ENCODE measurements around the gene FYN.
A peak's percentile ranks its signal among the peaks of the same experiment; 100 is the strongest.
"Not testable (repeated sequence)": the region's sequence is repeated elsewhere in the genome, so short reads cannot be mapped to it uniquely, and the experiment has no call there.

FYN gene

DNA sequence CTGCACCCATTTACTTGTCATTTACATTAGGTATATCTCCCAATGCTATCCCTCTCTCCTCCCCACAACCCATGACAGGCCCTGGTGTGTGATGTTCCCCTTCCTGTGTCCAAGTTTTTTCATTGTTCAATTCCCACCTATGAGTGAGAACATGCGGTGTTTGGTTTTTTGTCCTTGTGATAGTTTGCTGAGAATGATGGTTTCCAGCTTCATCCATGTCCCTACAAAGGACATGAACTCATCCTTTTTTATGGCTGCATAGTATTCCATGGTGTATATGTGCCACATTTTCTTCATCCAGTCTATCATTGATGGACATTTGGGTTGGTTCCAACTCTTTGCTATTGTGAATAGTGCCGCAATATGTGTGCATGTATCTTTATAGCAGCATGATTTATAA is 87.1 kb downstream of the FYN start:
- not testable (repeated sequence) for DNase-seq

GRCh38 chr6:111784433-111784832 is 88.8 kb downstream of the FYN start:
- peak; percentile 42 for DNase-seq

GRCh38 chr6:111782887-111783466 is 90.3 kb downstream of the FYN start:
- DNase-seq: no peak

GRCh38 chr6:111782192-111782809 is 91.0 kb downstream of the FYN start:
- peak; percentile 22 for DNase-seq

GRCh38 chr6:111781041-111781708 is 92.1 kb downstream of the FYN start:
- DNase-seq: peak; percentile 70

GRCh38 chr6:111780393-111780792 is 92.9 kb downstream of the FYN start:
- DNase-seq: peak; percentile 1

- no peak for DNase-seq
These were observed 93.6 kb downstream of the FYN start for GRCh38 chr6:111779660-111780059.

DNA sequence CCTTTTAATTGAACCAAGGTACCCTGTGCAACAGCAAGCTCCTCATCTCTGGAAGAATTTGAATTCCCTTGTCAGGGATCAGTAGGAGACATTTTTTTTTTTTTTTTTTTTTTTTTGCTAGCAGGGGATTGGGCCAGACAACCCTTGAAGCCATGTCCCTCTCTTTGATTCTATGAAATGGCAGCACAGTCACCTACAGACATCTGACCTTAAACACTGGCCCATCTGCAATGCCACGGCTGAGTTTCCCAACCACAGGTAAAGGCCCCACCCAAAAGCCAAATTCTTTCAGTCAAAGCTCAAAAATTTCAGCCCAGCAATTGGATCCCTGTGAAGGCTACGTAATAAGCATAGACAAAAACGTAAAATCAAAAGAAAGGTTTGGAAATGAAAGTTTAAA is 94.2 kb downstream of the FYN start:
- DNase-seq: no peak

GRCh38 chr6:111777357-111777756 is 95.9 kb downstream of the FYN start:
- DNase-seq: no peak

GRCh38 chr6:111776236-111777221 is 96.7 kb downstream of the FYN start:
- DNase-seq: no peak

DNA sequence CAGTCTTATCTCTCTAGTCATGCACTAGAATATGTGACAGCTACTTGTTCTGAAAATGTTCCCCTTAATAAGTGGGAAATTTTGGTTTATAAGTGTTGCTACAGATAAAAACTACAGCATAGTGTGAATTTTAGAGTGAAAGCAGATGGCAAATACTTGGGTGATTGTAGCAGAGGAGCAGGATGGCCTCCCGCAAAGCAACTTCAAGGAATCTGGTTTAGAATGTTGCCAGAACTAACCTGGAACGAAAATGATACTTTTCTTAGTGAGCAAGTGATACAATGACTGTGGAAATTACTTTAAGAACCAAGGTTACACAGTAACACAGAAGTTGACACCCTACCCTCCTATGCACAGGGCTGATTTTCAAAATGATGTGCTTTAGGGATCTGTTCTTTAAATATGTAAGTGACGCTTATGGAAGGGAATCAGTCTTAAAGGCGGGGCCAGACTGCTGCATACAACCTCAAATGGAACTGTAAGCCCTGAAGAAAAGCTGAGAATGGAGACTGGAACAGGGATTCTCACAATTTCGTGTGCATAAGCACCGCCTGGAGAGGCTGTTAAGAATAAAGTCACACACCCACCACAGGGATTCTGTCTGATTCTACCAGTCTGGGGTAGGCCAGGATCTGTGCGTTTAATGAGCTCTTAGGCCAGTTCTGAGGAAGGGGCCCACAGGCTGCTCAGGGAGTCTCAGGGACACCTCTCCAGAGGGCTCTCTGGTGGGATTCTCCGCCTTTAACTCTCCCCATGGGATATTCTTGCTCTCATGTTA is 97.9 kb downstream of the FYN start:
- DNase-seq: no peak

- no peak for DNase-seq
These were observed 98.9 kb downstream of the FYN start for GRCh38 chr6:111774346-111774703.

DNA sequence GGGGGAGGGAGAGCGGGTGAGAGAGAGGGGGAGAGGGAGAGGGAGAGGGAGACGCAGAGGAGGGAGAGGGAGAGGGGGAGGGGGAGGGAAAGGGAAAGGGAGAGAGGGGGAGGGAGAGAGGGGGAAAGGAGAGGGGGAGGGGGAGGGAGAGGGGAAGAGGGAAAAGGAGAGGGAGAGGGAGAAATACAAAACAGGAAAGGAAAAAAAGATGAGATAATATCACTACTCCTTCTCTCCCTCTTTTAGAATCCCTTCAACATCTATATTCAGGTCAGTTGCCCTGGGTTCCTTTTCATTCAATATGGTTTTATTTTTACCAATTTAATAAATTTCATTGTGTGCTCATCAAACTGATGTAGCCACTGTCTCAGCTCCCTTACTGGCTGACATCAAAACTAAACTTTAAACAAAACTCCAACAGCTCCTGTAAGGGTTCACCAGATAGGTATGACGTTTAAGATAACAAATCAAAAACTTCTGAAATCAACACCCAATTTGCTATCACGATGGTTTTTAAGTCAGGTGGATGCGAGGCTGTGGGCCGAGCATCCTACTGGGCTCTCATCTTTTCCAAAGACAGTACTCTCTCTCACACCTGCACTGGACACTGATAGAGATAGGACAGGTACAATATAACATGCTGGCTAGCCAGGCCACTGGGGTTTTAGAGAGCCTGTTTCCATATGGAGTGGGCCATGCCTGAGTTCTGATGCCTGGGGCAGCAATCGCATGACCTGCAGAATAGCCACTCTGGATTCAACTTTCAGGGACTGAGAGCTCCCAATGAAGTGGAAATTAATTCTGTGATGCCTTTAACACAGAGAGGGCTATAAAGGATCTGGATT is 99.5 kb downstream of the FYN start:
- no peak for DNase-seq

- DNase-seq: no peak
These were observed 100.9 kb downstream of the FYN start for GRCh38 chr6:111772381-111772780.

DNA sequence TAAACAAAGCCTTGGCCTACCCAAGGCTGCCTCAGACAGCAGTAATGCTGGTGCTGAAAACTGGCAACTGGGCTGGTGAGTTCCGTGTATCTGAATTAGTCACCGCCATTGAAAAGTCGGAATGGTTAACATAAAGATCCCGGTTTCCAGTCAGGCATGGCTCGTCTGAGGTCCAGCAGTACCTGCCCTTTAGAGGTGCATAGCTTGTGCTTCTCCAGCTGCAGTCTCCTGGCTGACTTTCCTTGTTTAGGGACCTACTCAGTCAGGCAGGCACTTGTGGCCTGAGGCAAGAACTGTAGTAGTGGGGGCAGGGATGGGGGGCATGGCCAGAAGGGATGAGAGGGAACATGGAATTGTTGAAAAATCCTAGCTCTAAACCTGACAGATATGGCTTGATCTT is 101.6 kb downstream of the FYN start:
- DNase-seq: no peak

- DNase-seq: no peak
These were observed 102.2 kb downstream of the FYN start for GRCh38 chr6:111771094-111771432.

DNA sequence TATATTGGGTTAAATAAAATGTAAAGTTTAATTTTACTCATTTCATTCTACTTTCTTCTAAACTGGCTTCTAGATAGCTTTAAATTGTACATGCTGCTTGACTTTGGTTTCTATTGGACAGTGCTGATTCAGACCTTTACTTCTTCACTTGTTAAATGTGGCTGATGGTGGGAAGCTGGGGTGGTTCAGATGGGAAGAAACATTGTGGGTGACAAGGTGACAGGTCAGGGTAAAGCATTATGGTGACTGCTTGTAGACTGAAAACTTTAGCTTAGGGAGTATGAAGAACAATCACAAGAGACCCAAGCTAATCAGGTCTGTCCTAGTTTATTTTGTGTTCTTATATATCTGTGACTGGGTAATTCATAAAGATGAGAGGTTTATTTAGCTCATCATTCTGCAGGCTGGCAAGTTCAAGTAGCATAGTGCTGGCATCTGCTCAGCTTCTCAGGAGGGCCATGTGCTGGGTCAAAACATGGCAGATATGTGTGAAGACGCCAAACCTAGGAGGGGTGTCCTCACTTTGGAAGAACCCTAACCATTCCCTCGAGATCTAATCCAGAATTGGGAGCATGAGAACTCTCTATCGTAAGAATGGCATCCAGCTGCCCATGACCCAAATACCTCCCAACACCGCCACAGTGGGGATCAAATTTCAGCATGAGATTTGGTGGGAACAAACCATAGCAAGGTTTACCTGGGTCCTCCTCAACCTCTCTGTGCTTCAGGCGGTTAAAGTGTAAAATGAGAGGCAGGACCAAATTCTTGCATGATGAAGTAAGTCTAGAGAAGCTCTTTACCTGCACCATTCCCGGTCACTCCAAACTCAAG is 102.8 kb downstream of the FYN start:
- peak; percentile 64 for DNase-seq

GRCh38 chr6:111769365-111770152 is 103.7 kb downstream of the FYN start:
- no peak for DNase-seq

GRCh38 chr6:111768431-111768770 is 104.9 kb downstream of the FYN start:
- no peak for DNase-seq

Measured in islet precursor cell (in vitro differentiated cells).